ENCODE results near the gene LAMA2.

The LAMA2 gene

GRCh38 chr6:129426343-129426742, 543.4 kb downstream of the LAMA2 start:
- no peak overlapping the region for H3K4me3 ChIP-seq (replicated peaks; ENCODE audit: low read depth, low read length)
- TF ChIP-seq, protein P1, sequence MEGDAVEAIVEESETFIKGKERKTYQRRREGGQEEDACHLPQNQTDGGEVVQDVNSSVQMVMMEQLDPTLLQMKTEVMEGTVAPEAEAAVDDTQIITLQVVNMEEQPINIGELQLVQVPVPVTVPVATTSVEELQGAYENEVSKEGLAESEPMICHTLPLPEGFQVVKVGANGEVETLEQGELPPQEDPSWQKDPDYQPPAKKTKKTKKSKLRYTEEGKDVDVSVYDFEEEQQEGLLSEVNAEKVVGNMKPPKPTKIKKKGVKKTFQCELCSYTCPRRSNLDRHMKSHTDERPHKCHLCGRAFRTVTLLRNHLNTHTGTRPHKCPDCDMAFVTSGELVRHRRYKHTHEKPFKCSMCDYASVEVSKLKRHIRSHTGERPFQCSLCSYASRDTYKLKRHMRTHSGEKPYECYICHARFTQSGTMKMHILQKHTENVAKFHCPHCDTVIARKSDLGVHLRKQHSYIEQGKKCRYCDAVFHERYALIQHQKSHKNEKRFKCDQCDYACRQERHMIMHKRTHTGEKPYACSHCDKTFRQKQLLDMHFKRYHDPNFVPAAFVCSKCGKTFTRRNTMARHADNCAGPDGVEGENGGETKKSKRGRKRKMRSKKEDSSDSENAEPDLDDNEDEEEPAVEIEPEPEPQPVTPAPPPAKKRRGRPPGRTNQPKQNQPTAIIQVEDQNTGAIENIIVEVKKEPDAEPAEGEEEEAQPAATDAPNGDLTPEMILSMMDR (IDR thresholded peaks at IDR 0.05; ENCODE audit: low read length, missing control alignments), result no peak
- DNase-seq (ENCODE audit: low read depth), result no peak

DNA sequence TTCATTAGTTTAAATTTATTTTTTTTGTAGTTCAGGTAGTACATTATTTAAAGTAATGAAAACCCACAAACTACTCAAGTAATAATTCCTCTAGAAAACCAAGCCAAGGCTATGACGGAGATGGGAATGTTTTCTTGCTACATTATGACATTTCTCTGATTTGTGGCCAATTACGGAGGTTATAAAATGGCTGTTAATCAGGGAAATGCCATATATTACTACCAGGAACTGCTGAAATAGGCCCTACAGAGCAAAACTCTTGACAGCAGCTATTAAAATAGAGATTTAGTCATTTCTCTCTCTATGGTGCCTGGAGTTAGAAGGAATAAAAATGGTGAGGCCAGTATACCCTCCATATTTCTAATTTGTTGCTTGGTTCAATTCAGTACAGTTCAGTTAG, 547.0 kb downstream of the LAMA2 start:
- DNase-seq (ENCODE audit: low read depth), result no peak
- no peak overlapping the region for H3K4me3 ChIP-seq (replicated peaks; ENCODE audit: low read depth, low read length)
- TF ChIP-seq, protein P1 (IDR thresholded peaks at IDR 0.05; ENCODE audit: low read length, missing control alignments), result no peak

DNA sequence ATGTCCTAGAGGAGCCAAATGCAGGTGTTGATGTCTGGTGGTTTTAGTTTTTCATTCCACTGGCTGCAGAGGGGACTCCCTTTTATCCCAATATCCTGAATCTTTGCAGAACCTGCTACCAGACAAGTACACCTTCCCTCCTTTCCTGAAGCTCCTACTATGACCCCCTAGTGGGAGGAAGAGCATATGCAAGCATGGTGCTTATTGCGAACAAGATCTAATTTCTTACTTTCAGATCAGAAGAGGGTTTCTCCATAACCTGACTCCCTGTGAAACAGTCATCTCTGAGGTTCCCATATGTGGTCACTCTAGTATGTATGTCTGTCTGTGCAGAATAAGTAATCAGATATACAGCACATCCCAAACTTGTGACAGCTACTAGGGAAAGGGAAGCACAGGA, 549.8 kb downstream of the LAMA2 start:
- no peak overlapping the region for H3K4me3 ChIP-seq (replicated peaks; ENCODE audit: low read depth, low read length)
- TF ChIP-seq, protein P1 (IDR thresholded peaks at IDR 0.05; ENCODE audit: low read length, missing control alignments), result peak; percentile 37
- no peak for DNase-seq (ENCODE audit: low read depth)

DNA sequence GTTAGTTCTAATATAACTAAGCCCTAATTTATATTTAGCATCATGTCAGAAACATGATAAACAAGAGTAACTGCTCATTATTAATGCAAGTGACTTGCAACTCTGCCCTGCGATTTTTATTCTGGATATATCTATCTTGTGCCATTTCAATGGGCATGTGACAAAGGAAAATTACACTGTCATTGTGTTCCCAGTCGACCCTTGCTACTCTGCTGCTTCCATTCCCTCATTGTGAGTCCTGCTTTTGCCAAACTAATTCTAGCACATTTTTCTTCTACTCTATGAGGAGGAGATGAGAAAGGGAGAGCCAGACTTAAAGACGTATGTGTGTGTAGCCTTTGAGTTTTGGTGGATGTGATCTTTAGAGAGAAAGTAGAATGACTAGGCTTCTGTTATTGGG, 551.2 kb downstream of the LAMA2 start:
- H3K4me3 ChIP-seq (replicated peaks; ENCODE audit: low read depth, low read length), result no peak overlapping the region
- TF ChIP-seq, protein P1 (IDR thresholded peaks at IDR 0.05; ENCODE audit: low read length, missing control alignments), result no peak
- no peak for DNase-seq (ENCODE audit: low read depth)

GRCh38 chr6:129440691-129441090, 557.8 kb downstream of the LAMA2 start:
- H3K4me3 ChIP-seq (replicated peaks; ENCODE audit: low read depth, low read length), result no peak overlapping the region
- DNase-seq (ENCODE audit: low read depth), result peak; percentile 22
- TF ChIP-seq, protein P1 (IDR thresholded peaks at IDR 0.05; ENCODE audit: low read length, missing control alignments), result no peak

DNA sequence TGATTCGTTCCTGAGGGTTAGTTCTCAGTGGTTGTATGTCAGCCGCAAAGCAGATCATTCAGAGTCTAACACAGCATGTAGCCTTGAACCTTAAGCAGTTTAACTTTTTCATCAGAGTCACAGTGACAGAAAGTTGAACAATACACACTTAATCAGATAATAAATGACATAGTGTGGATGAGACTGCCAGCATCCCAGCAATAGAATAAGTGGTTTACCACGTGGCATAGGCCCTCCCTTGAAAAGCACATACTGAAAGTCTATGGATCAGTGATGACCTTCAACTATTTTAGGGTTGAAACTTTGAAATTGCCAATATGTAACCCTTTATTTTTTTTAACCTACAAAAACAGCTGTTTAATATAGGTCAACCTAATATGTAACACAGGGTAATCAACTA, 561.7 kb downstream of the LAMA2 start:
- no peak for DNase-seq (ENCODE audit: low read depth)
- H3K4me3 ChIP-seq (replicated peaks; ENCODE audit: low read depth, low read length), result no peak overlapping the region
- TF ChIP-seq, protein P1 (IDR thresholded peaks at IDR 0.05; ENCODE audit: low read length, missing control alignments), result no peak

Measured in fibroblast of pulmonary artery (primary cell).